ENCODE results near the gene CEP112.
"Not testable (repeated sequence)": the region's sequence is repeated elsewhere in the genome, so short reads cannot be mapped to it uniquely, and the experiment has no call there.

Gene CEP112

GRCh38 chr17:65814418-65814817, 377.5 kb downstream of the CEP112 start:
- DNase-seq (ENCODE audit: low read depth) = no peak

DNA sequence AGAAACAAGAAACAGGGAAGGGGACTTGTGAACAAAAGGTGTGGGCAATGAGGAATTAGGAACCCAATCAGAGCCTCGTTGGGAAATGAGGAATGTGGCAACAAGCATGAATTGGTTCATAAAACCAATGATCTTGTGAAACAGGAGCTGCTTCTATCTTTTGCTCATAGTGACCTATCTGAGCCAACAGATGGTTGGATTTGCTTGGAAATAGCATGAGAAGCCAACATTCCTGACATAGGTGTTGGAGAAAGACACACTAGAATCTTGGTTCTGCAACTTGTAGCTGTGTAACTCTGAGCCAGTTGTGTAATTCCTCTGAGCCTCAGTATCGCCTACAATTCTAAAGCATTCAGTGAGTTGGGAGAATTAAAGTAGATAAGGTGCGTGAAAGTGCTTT, 378.6 kb downstream of the CEP112 start:
- no peak for DNase-seq (ENCODE audit: low read depth)
- no peak overlapping the region for H3K4me3 ChIP-seq (ENCODE audit: low read depth, low read length)
- TF ChIP-seq POLR2A (IDR thresholded peaks at IDR 0.05; ENCODE audit: extremely low read depth, insufficient read length) (no peak), CTCF (IDR thresholded peaks at IDR 0.05; ENCODE audit: low read depth, low read length) (no peak), MYC (IDR thresholded peaks at IDR 0.05; ENCODE audit: low read depth, low read length) (no peak)
- TF ChIP-seq, protein P1, sequence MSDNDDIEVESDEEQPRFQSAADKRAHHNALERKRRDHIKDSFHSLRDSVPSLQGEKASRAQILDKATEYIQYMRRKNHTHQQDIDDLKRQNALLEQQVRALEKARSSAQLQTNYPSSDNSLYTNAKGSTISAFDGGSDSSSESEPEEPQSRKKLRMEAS (IDR thresholded peaks at IDR 0.05; ENCODE audit: low read depth, low read length) = no peak

More at GRCh38 chr17:65814418-65814817, 377.5 kb downstream of the CEP112 start:
- TF ChIP-seq CTCF (IDR thresholded peaks at IDR 0.05; ENCODE audit: low read depth, low read length) = no peak
- no peak overlapping the region for H3K4me3 ChIP-seq (ENCODE audit: low read depth, low read length)

DNA sequence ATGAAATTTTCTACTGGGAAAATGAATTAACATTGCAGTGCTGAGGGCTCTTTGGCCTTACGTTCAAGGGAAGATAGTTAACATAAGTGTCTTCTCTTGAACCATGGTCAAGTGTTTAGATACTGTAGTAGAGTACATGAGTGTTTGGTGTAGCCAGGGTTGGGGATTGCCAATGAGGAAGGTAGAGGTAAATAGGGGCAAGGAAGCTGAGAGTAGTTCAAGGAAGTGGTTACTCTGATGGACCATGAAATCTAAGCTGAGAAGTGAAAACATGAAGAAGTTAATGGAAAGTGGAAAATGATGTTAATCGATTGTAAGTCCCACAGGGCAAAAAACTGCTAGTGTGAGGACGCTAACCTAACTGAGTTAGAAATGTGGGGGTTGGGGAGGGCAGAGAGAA, 380.9 kb downstream of the CEP112 start:
- no peak for DNase-seq (ENCODE audit: low read depth)
- TF ChIP-seq MYC (IDR thresholded peaks at IDR 0.05; ENCODE audit: low read depth, low read length) (no peak), POLR2A (IDR thresholded peaks at IDR 0.05; ENCODE audit: extremely low read depth, insufficient read length) (no peak), CTCF (IDR thresholded peaks at IDR 0.05; ENCODE audit: low read depth, low read length) (no peak)
- TF ChIP-seq, protein P1 (IDR thresholded peaks at IDR 0.05; ENCODE audit: low read depth, low read length) = no peak
- no peak overlapping the region for H3K4me3 ChIP-seq (ENCODE audit: low read depth, low read length)

GRCh38 chr17:65809366-65809765, 382.6 kb downstream of the CEP112 start:
- TF ChIP-seq CTCF (IDR thresholded peaks at IDR 0.05; ENCODE audit: low read depth, low read length) (no peak), MYC (IDR thresholded peaks at IDR 0.05; ENCODE audit: low read depth, low read length) (no peak), POLR2A (IDR thresholded peaks at IDR 0.05; ENCODE audit: extremely low read depth, insufficient read length) (no peak)
- TF ChIP-seq, protein P1 (IDR thresholded peaks at IDR 0.05; ENCODE audit: low read depth, low read length) = no peak
- no peak overlapping the region for H3K4me3 ChIP-seq (ENCODE audit: low read depth, low read length)
- no peak for DNase-seq (ENCODE audit: low read depth)

DNA sequence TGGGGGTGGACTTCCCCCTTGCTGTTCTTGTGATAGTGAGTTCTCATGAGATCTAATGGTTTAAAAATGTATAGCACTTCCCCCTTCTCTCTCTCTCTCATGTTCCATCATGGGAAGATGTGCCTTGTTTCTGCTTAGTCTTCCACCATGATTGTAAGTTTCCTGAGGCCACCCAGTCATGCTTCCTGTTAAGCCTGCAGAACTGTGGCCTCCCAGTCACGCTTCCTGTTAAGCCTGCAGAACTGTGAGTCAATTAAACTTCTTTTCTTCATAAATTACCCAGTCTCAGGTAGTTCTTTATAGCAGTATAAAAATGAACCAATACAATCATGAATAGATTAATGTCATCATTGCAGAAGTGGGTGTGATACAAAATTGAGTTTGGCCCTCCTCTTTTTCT, 383.4 kb downstream of the CEP112 start:
- not testable (repeated sequence) for H3K4me3 ChIP-seq (ENCODE audit: low read depth, low read length); DNase-seq (ENCODE audit: low read depth)

- no peak for DNase-seq (ENCODE audit: low read depth)
- no peak overlapping the region for H3K4me3 ChIP-seq (ENCODE audit: low read depth, low read length)
- TF ChIP-seq CTCF (IDR thresholded peaks at IDR 0.05; ENCODE audit: low read depth, low read length) (no peak), MYC (IDR thresholded peaks at IDR 0.05; ENCODE audit: low read depth, low read length) (no peak), POLR2A (IDR thresholded peaks at IDR 0.05; ENCODE audit: extremely low read depth, insufficient read length) (no peak)
- TF ChIP-seq, protein P1 (IDR thresholded peaks at IDR 0.05; ENCODE audit: low read depth, low read length) = no peak
Measured at GRCh38 chr17:65807361-65807760, 384.6 kb downstream of the CEP112 start.

Measured in NB4 (cell line).